ENCODE results near the gene GNA15. TPM values are rescaled to one million over a fixed set of nuclear protein-coding genes. Genes with fewer than 3 reads are reported as not detected.
"Not testable (repeated sequence)": the region's sequence is repeated elsewhere in the genome, so short reads cannot be mapped to it uniquely, and the experiment has no call there.

GNA15 gene
- total RNA-seq: 134 and 135 TPM in 2 replicates

GRCh38 chr19:3135961-3136683 is at the start of gene GNA15:
GNA15 (plus strand) TSS chr19:3136033; CDS start chr19:3136451, 418 bp downstream.
- Mint-ChIP-seq H3K27ac (peak within 1 kb of the TSS; percentile 85), H3K4me3 (peak within 1 kb of the TSS; percentile 87)

GRCh38 chr19:3087769-3088168 is 48.1 kb upstream of the GNA15 start:
- H3K36me3 Mint-ChIP-seq (ENCODE audit: low read depth): no peaks in the 10 kb centered on the region
- H3K4me3 Mint-ChIP-seq: no peak overlapping the region
- intact Hi-C loops (cut with micrococcal nuclease): no loop called here
- H3K9me3 Mint-ChIP-seq: no peaks in the 10 kb centered on the region
- peaks cover 12% of the 10 kb centered on the region for H3K27me3 Mint-ChIP-seq
- DNase-seq: no peak
- H3K4me1 Mint-ChIP-seq: peaks cover 2% of the 10 kb centered on the region
- H3K27ac Mint-ChIP-seq: no peak overlapping the region

More at GRCh38 chr19:3135961-3136683, at the start of gene GNA15:
- intact Hi-C loops (cut with micrococcal nuclease): no loop called here
- peak; percentile 88 for DNase-seq
- Mint-ChIP-seq H3K9me3 (peaks cover 5% of the 10 kb centered on the region), H3K27me3 (peaks cover 2% of the 10 kb centered on the region), H3K36me3 (ENCODE audit: low read depth) (peaks cover 28% of the 10 kb centered on the region), H3K4me1 (peaks cover 42% of the 10 kb centered on the region)

- H3K27me3 Mint-ChIP-seq: peaks cover 13% of the 10 kb centered on the region
- H3K4me3 Mint-ChIP-seq; H3K9me3 Mint-ChIP-seq; intact Hi-C loops (cut with micrococcal nuclease); H3K4me1 Mint-ChIP-seq; DNase-seq; H3K27ac Mint-ChIP-seq; H3K36me3 Mint-ChIP-seq (ENCODE audit: low read depth): not testable (repeated sequence)
Observed at GRCh38 chr19:3089299-3089855, 46.5 kb upstream of the GNA15 start.

- H3K27me3 Mint-ChIP-seq: peaks cover 32% of the 10 kb centered on the region
Observed at GRCh38 chr19:3094601-3095440, 41.0 kb upstream of the GNA15 start.

DNA sequence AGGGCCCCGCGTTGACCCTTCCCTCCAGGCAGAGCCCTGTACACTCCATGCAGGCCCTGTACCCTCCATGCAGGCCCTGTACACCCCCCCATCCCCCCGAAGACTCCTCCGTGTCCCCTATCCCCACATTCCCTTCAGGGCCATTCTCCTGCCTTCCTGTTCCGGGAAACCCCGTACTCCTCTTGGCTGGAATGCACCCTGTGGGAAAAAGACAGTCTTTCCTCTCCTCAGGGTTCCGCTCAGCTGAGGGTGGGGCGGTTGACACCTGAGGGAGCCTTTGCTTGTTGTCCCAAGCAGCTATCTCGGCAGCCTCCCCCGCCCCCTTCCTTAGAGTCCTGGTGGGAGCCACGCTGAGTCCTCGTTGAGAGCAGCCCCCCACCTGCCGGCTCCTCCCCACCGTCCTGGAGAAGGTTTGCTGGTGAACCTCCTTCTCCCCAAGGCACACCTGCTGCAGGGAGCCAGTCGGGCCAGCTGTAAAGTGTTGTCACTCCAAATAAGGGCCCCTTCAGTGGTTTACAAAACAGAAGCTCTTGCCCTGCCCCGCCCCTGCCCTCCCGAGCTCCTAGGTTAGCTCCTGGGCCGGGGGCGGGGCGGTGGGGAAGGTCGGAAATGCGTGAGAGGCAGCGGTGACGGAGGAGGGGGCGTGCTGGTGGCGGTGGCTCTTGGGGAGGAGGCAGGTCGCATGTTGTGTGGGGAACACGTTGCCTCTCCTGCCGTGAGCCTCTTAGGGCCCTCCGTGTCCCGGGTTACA is 40.2 kb upstream of the GNA15 start:
- H3K27ac Mint-ChIP-seq: peak overlapping the region; percentile 29
- DNase-seq: peak; percentile 78
- H3K4me3 Mint-ChIP-seq: peak overlapping the region; percentile 61
- H3K36me3 Mint-ChIP-seq (ENCODE audit: low read depth): no peaks in the 10 kb centered on the region
- peaks cover 36% of the 10 kb centered on the region for H3K27me3 Mint-ChIP-seq
- H3K4me1 Mint-ChIP-seq: peaks cover 20% of the 10 kb centered on the region
- intact Hi-C loops (cut with micrococcal nuclease): no loop called here
- no peaks in the 10 kb centered on the region for H3K9me3 Mint-ChIP-seq

More at GRCh38 chr19:3094601-3095440, 41.0 kb upstream of the GNA15 start:
- Mint-ChIP-seq H3K27ac (peak overlapping the region; percentile 20), H3K4me1 (peaks cover 20% of the 10 kb centered on the region), H3K9me3 (no peaks in the 10 kb centered on the region), H3K4me3 (peak overlapping the region; percentile 61), H3K36me3 (ENCODE audit: low read depth) (no peaks in the 10 kb centered on the region)
- DNase-seq: peak; percentile 76
- intact Hi-C loops (cut with micrococcal nuclease): no loop called here

GRCh38 chr19:3096267-3096901 is 39.4 kb upstream of the GNA15 start:
- Mint-ChIP-seq H3K9me3 (no peaks in the 10 kb centered on the region), H3K4me1 (peaks cover 20% of the 10 kb centered on the region), H3K4me3 (peak overlapping the region; percentile 61), H3K36me3 (ENCODE audit: low read depth) (no peaks in the 10 kb centered on the region), H3K27ac (peak overlapping the region; percentile 57), H3K27me3 (peaks cover 36% of the 10 kb centered on the region)
- intact Hi-C loops (cut with micrococcal nuclease): no loop called here
- no peak for DNase-seq

- Mint-ChIP-seq H3K27ac (no peak overlapping the region), H3K27me3 (peaks cover 38% of the 10 kb centered on the region), H3K4me1 (peaks cover 20% of the 10 kb centered on the region), H3K9me3 (no peaks in the 10 kb centered on the region), H3K4me3 (no peak overlapping the region), H3K36me3 (ENCODE audit: low read depth) (no peaks in the 10 kb centered on the region)
- no peak for DNase-seq
- intact Hi-C loops (cut with micrococcal nuclease): no loop called here
Observed at GRCh38 chr19:3096902-3097326, 38.9 kb upstream of the GNA15 start.

- Mint-ChIP-seq H3K27me3 (peaks cover 35% of the 10 kb centered on the region), H3K4me3 (no peak overlapping the region), H3K4me1 (peaks cover 18% of the 10 kb centered on the region), H3K27ac (no peak overlapping the region), H3K36me3 (ENCODE audit: low read depth) (no peaks in the 10 kb centered on the region), H3K9me3 (no peaks in the 10 kb centered on the region)
- no peak for DNase-seq
- intact Hi-C loops (cut with micrococcal nuclease): no loop called here
Observed at GRCh38 chr19:3097442-3097871, 38.4 kb upstream of the GNA15 start.

GRCh38 chr19:3098141-3098514 is 37.7 kb upstream of the GNA15 start:
- no peak for DNase-seq
- Mint-ChIP-seq H3K4me1 (peaks cover 18% of the 10 kb centered on the region), H3K4me3 (no peak overlapping the region), H3K27ac (no peak overlapping the region), H3K36me3 (ENCODE audit: low read depth) (no peaks in the 10 kb centered on the region), H3K9me3 (no peaks in the 10 kb centered on the region), H3K27me3 (peaks cover 30% of the 10 kb centered on the region)
- intact Hi-C loops (cut with micrococcal nuclease): no loop called here

DNA sequence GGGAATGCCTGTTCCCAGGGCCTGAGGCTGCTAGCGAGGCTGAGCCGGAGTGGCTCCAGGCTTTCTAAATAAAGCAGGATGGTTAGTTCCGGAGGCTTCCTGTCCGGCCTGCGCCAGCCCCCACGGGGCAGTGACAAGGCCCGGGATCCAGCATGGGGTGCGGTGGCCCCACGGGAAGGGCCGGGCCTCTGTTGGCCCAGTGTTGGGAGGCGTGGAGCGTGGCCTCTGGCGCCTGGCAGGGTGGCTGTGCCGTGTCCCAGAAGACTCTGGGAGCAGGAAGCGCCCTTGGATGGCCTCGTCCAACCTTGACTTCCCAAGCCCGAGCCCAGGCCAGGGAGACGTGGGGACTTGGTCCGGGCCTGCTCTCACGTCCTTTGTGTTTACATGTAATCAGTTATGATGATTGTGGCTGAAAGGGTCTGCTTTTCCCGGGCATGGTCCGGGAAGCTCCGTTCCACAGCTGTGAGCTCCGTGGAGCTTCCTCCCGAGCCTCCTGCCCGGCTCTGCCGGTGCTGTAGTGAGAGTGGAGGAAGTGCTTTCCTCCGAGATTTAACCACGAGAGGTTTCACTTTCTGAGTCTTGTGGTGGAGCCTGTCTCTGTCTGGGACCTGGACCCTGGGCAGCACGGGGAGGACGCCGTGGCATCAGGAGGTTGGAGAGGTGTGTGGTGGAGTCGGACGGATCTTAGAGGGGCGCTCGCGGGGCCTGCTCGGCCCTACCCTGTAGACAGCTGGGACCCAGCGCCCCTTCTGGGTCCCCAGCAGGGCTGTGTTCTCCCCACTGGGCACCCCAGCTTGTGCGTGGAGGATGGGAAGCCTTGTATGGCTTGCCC is 37.1 kb upstream of the GNA15 start:
- intact Hi-C loops (cut with micrococcal nuclease): no loop called here
- peaks cover 19% of the 10 kb centered on the region for H3K4me1 Mint-ChIP-seq
- no peak overlapping the region for H3K27ac Mint-ChIP-seq
- H3K36me3 Mint-ChIP-seq (ENCODE audit: low read depth): no peaks in the 10 kb centered on the region
- H3K4me3 Mint-ChIP-seq: no peak overlapping the region
- peak; percentile 82 for DNase-seq
- H3K9me3 Mint-ChIP-seq: no peaks in the 10 kb centered on the region
- peaks cover 30% of the 10 kb centered on the region for H3K27me3 Mint-ChIP-seq

DNA sequence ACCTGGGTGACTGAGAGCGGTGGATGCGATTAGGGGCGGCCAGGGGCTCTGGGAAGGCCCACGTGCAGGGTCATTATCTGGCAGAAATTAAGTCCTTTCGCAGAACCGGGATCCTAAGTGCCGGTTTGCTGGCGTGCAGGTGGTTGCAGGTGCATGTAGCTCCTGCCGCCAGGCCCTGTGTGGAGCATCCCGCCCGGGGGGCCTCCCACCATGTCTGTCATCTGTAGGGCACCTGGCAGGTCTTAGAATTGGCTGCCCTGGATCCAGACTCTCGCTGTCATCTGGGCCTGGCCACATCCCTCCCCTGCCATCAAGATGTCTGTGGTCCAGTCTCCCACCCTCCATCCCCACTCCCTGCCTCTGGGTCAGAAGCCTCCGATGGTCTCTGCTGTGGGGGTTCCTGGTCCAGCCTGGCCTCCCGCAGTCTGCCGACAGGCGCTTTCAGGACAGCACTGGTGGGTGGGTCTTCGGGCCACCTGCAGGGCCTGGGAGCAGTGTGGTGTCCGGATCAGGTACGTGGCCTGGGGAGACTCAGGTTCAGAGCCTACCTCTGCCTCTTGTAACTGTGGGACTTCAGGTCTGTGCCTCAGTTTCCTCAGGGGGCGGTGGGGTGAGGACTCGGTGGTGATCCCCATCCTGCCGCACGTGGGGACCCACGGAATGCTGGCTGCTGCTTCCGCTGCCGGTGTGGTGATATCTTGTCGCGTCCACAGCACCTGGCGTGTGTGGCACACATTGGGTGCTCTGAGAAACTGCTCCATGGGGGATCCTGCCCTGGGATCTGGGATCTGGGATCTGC is 36.3 kb upstream of the GNA15 start:
- H3K27me3 Mint-ChIP-seq: peaks cover 32% of the 10 kb centered on the region
- H3K4me3 Mint-ChIP-seq: no peak overlapping the region
- H3K4me1 Mint-ChIP-seq: peaks cover 23% of the 10 kb centered on the region
- H3K36me3 Mint-ChIP-seq (ENCODE audit: low read depth): no peaks in the 10 kb centered on the region
- intact Hi-C loops (cut with micrococcal nuclease): no loop called here
- H3K27ac Mint-ChIP-seq: no peak overlapping the region
- no peak for DNase-seq
- H3K9me3 Mint-ChIP-seq: no peaks in the 10 kb centered on the region

GRCh38 chr19:3100331-3100730 is 35.5 kb upstream of the GNA15 start:
- Mint-ChIP-seq H3K27me3 (peaks cover 27% of the 10 kb centered on the region), H3K4me1 (peaks cover 20% of the 10 kb centered on the region), H3K27ac (no peak overlapping the region), H3K36me3 (ENCODE audit: low read depth) (no peaks in the 10 kb centered on the region), H3K9me3 (no peaks in the 10 kb centered on the region), H3K4me3 (no peak overlapping the region)
- intact Hi-C loops (cut with micrococcal nuclease): no loop called here
- no peak for DNase-seq

Measured in activated CD4-positive, alpha-beta T cell treated with anti-CD3 and anti-CD28 coated beads, Interleukin-2, amount 10 ng/mL, durations not matched to agents 24 days and 14 days (primary cell).